HPDE6-E6E7 (cell line): ENCODE data around the gene CSNK1E.

ENCODE experiments used
- DNase-seq: peaks from one replicate; pipeline ENCODE4 v3.0.0; 2011; ENCODE audit warnings: missing footprints; ENCODE audit errors: extremely low spot score

The CSNK1E gene

GRCh38 chr22:38273135-38273826 lies 44.0 kb downstream of the CSNK1E start:
- DNase-seq = no peak

- peak; percentile 81 for DNase-seq
These were observed 44.7 kb downstream of the CSNK1E start, which contains the start of gene TMEM184B for GRCh38 chr22:38272373-38273134. TSS of gene TMEM184B (minus strand) at chr22:38273010. CDS start at chr22:38247961, 25,049 bp downstream.

- no peak for DNase-seq
These were observed 45.3 kb downstream of the CSNK1E start for GRCh38 chr22:38271927-38272372.

GRCh38 chr22:38271101-38271500 lies 46.1 kb downstream of the CSNK1E start:
- no peak for DNase-seq

GRCh38 chr22:38270091-38270992 lies 46.9 kb downstream of the CSNK1E start:
- DNase-seq = no peak

- no peak for DNase-seq
These were observed 47.8 kb downstream of the CSNK1E start for GRCh38 chr22:38269466-38269865.

- DNase-seq = no peak
These were observed 50.1 kb downstream of the CSNK1E start for GRCh38 chr22:38267086-38267485.

- no peak for DNase-seq
These were observed 51.1 kb downstream of the CSNK1E start for GRCh38 chr22:38266120-38266519.

- DNase-seq = no peak
These were observed 52.9 kb downstream of the CSNK1E start for GRCh38 chr22:38264322-38264843.

GRCh38 chr22:38262051-38262795 lies 55.0 kb downstream of the CSNK1E start:
- DNase-seq = no peak

- no peak for DNase-seq
These were observed 56.2 kb downstream of the CSNK1E start for GRCh38 chr22:38260761-38261681.

GRCh38 chr22:38259370-38259769 lies 57.9 kb downstream of the CSNK1E start:
- no peak for DNase-seq

- DNase-seq = no peak
These were observed 58.3 kb downstream of the CSNK1E start for GRCh38 chr22:38258895-38259294.

- DNase-seq = no peak
These were observed 59.5 kb downstream of the CSNK1E start for GRCh38 chr22:38257650-38258250.

GRCh38 chr22:38257181-38257580 lies 60.1 kb downstream of the CSNK1E start:
- DNase-seq = no peak

- DNase-seq = no peak
These were observed 61.5 kb downstream of the CSNK1E start for GRCh38 chr22:38255697-38256096.

GRCh38 chr22:38251341-38251692 lies 65.9 kb downstream of the CSNK1E start:
- DNase-seq = no peak

- no peak for DNase-seq
These were observed 66.4 kb downstream of the CSNK1E start for GRCh38 chr22:38250643-38251340.
